Fibroblast of upper back skin (primary cell): Measurements from ENCODE around the gene ATP8B1.
A peak's percentile ranks its signal among the peaks of the same experiment; 100 is the strongest.

Experiments used
- DNase-seq: peaks from one replicate; pipeline ENCODE4 v3.0.0-alpha.2; 2013

The ATP8B1 gene

GRCh38 chr18:57816208-57816954, 13.3 kb upstream of the ATP8B1 start:
- DNase-seq, result no peak

GRCh38 chr18:57814555-57814954, 11.4 kb upstream of the ATP8B1 start:
- no peak for DNase-seq

GRCh38 chr18:57813245-57813644, 10.1 kb upstream of the ATP8B1 start:
- peak; percentile 98 for DNase-seq

GRCh38 chr18:57812126-57812477, 9.0 kb upstream of the ATP8B1 start:
- DNase-seq, result no peak

- no peak for DNase-seq
Observed at GRCh38 chr18:57811477-57812125, 8.5 kb upstream of the ATP8B1 start.

GRCh38 chr18:57809190-57809589, 6.1 kb upstream of the ATP8B1 start:
- no peak for DNase-seq

- DNase-seq, result peak; percentile 84
Observed at GRCh38 chr18:57807336-57808117, 4.4 kb upstream of the ATP8B1 start.

- DNase-seq, result peak; percentile 73
Observed at GRCh38 chr18:57806978-57807285, 3.8 kb upstream of the ATP8B1 start.

- DNase-seq, result no peak
Observed at GRCh38 chr18:57806201-57806977, 3.3 kb upstream of the ATP8B1 start.

GRCh38 chr18:57805117-57805516, 2.0 kb upstream of the ATP8B1 start:
- no peak for DNase-seq

GRCh38 chr18:57804557-57804956, 1.4 kb upstream of the ATP8B1 start:
- DNase-seq, result no peak

- no peak for DNase-seq
Observed at GRCh38 chr18:57802213-57803102, 657 bp downstream of the ATP8B1 start.

- no peak for DNase-seq
Observed at GRCh38 chr18:57801761-57802212, 1.3 kb downstream of the ATP8B1 start.

- no peak for DNase-seq
Observed at GRCh38 chr18:57801325-57801724, 1.8 kb downstream of the ATP8B1 start.

GRCh38 chr18:57798713-57799373, 4.3 kb downstream of the ATP8B1 start:
- DNase-seq, result no peak

- no peak for DNase-seq
Observed at GRCh38 chr18:57797209-57797651, 5.9 kb downstream of the ATP8B1 start.

- DNase-seq, result no peak
Observed at GRCh38 chr18:57794951-57795728, 8.0 kb downstream of the ATP8B1 start.

- no peak for DNase-seq
Observed at GRCh38 chr18:57793302-57793986, 9.7 kb downstream of the ATP8B1 start.

GRCh38 chr18:57792631-57793301, 10.3 kb downstream of the ATP8B1 start:
- no peak for DNase-seq
